ENCODE data around the gene HMGB4. TPM values are rescaled to one million over a fixed set of nuclear protein-coding genes. Genes with fewer than 3 reads are reported as not detected.

The HMGB4 gene
- total RNA-seq, 1 experiment from 2014 or later, result not detected

DNA sequence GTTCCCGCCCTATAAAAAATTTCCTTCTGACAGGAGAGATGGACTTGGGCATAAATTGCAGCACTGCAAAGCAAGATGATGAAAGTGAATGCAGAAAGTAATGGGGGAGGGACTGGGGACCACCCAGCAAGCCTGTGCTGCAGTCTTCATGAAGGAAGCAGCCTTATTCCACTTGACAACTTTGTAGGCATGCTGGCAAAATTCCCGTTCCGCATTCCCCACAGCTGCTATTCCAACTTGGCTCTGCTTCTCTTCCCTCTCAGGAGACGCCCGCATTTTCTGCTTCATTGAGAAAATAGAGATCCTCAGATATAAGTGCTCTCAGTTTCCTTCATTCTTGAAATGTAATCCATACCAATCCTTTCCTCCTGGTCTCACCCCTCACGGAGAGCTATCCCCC, 2.4 kb downstream of the HMGB4 start:
- H3K27me3 Mint-ChIP-seq (ENCODE audit: insufficient read depth, unreplicated experiment), result no peaks in the 10 kb centered on the region
- H3K36me3 Mint-ChIP-seq (ENCODE audit: insufficient read depth, unreplicated experiment), result no peaks in the 10 kb centered on the region
- POLR2A ChIA-PET, result no interaction called here
- DNase-seq (ENCODE audit: unreplicated experiment), result no peak
- H3K4me3 Mint-ChIP-seq (ENCODE audit: unreplicated experiment), result no peak overlapping the region
- peaks cover 26% of the 10 kb centered on the region for H3K9me3 Mint-ChIP-seq (ENCODE audit: unreplicated experiment)
- TF ChIP-seq, protein P1, sequence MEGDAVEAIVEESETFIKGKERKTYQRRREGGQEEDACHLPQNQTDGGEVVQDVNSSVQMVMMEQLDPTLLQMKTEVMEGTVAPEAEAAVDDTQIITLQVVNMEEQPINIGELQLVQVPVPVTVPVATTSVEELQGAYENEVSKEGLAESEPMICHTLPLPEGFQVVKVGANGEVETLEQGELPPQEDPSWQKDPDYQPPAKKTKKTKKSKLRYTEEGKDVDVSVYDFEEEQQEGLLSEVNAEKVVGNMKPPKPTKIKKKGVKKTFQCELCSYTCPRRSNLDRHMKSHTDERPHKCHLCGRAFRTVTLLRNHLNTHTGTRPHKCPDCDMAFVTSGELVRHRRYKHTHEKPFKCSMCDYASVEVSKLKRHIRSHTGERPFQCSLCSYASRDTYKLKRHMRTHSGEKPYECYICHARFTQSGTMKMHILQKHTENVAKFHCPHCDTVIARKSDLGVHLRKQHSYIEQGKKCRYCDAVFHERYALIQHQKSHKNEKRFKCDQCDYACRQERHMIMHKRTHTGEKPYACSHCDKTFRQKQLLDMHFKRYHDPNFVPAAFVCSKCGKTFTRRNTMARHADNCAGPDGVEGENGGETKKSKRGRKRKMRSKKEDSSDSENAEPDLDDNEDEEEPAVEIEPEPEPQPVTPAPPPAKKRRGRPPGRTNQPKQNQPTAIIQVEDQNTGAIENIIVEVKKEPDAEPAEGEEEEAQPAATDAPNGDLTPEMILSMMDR (IDR thresholded peaks at IDR 0.05; ENCODE audit: unreplicated experiment), result no peak
- H3K4me1 Mint-ChIP-seq (ENCODE audit: insufficient read depth, unreplicated experiment), result no peaks in the 10 kb centered on the region
- no peak overlapping the region for H3K27ac Mint-ChIP-seq (ENCODE audit: low read depth, unreplicated experiment)
- intact Hi-C loops (cut with micrococcal nuclease), result no loop called here
- CTCF ChIA-PET, result no interaction called here
- BruUV-seq (replicated peaks), result no TSS peak

DNA sequence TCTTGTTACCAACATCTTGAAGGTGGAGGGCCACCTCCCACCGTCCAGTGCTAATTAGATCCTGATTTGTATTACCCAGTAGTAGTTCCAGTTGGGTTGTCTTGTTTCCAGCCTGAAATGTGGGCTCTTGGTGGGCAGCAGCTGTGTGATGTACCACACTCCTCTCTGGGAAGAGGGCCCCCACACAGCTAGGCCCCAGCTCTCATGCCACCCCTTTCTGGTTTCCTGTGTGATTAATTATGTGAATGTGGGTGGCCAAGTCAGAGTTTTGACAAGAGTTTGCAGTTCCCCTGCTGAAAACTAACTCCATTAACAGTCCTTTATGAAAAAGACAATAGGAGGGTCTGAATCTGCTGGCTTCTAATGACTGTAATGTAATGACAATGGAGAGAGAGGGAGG, 3.8 kb downstream of the HMGB4 start:
- H3K27ac Mint-ChIP-seq (ENCODE audit: low read depth, unreplicated experiment), result no peak overlapping the region
- H3K36me3 Mint-ChIP-seq (ENCODE audit: insufficient read depth, unreplicated experiment), result no peaks in the 10 kb centered on the region
- intact Hi-C loops (cut with micrococcal nuclease), result no loop called here
- DNase-seq (ENCODE audit: unreplicated experiment), result no peak
- no peak overlapping the region for H3K4me3 Mint-ChIP-seq (ENCODE audit: unreplicated experiment)
- POLR2A ChIA-PET, result no interaction called here
- no TSS peak for BruUV-seq (replicated peaks)
- H3K4me1 Mint-ChIP-seq (ENCODE audit: insufficient read depth, unreplicated experiment), result no peaks in the 10 kb centered on the region
- H3K9me3 Mint-ChIP-seq (ENCODE audit: unreplicated experiment), result peaks cover 30% of the 10 kb centered on the region
- TF ChIP-seq, protein P1 (IDR thresholded peaks at IDR 0.05; ENCODE audit: unreplicated experiment), result no peak
- CTCF ChIA-PET, result no interaction called here
- no peaks in the 10 kb centered on the region for H3K27me3 Mint-ChIP-seq (ENCODE audit: insufficient read depth, unreplicated experiment)

DNA sequence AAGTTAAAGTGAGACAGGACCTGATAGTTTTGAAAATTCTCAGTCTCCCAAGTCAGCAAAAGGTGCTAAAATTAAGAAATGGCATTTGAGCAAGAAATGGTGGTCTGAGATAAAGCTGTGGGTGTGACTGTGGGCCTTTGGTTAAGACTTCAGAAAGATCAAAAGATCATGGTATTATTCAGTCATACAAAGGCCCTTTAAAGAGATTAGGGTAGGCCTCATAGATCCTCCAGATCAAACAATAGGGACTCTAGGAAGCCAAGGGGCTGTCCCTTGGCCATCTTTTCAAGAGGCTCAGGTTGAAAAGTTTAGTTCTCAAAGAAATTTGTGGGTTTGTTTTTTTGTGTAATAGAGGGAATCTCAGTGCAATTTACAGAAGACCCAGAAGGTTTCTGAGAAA, 8.4 kb downstream of the HMGB4 start:
- H3K27me3 Mint-ChIP-seq (ENCODE audit: insufficient read depth, unreplicated experiment), result no peaks in the 10 kb centered on the region
- no peak overlapping the region for H3K4me3 Mint-ChIP-seq (ENCODE audit: unreplicated experiment)
- H3K9me3 Mint-ChIP-seq (ENCODE audit: unreplicated experiment), result peaks cover 32% of the 10 kb centered on the region
- H3K4me1 Mint-ChIP-seq (ENCODE audit: insufficient read depth, unreplicated experiment), result no peaks in the 10 kb centered on the region
- TF ChIP-seq, protein P1 (IDR thresholded peaks at IDR 0.05; ENCODE audit: unreplicated experiment), result no peak
- H3K27ac Mint-ChIP-seq (ENCODE audit: low read depth, unreplicated experiment), result no peak overlapping the region
- H3K36me3 Mint-ChIP-seq (ENCODE audit: insufficient read depth, unreplicated experiment), result no peaks in the 10 kb centered on the region
- no peak for DNase-seq (ENCODE audit: unreplicated experiment)
- ChIA-PET POLR2A (no interaction called here), CTCF (interaction anchor here (0.7 kb wide), 1 partner anchor 738 kb away, joined by 6 read pairs; no protein-coding TSS in a partner anchor)
- no TSS peak for BruUV-seq (replicated peaks)
- intact Hi-C loops (cut with micrococcal nuclease), result no loop called here

DNA sequence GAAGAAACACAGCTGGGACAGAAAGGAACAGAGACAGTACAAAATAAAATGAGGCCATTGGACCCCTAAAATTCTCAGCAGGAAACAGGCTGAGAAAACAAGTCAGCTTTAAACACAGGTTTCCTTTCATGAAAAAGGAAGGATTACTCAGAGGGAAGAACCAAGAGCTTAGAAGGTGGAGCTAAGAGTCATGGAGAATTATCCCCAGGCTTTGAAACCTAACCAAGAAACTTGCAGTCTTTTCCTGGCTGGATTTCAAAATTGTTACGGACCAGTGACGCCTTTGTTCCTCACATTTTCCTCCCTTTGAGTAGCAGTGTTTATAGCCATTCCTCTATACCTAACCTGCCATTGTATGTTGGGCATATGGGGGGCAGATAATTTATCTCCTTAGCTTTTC, 8.8 kb downstream of the HMGB4 start:
- H3K9me3 Mint-ChIP-seq (ENCODE audit: unreplicated experiment), result peaks cover 28% of the 10 kb centered on the region

More for the DNA sequence above, 8.8 kb downstream of the HMGB4 start:
- H3K4me1 Mint-ChIP-seq (ENCODE audit: insufficient read depth, unreplicated experiment), result no peaks in the 10 kb centered on the region
- intact Hi-C loops (cut with micrococcal nuclease), result no loop called here
- no peaks in the 10 kb centered on the region for H3K27me3 Mint-ChIP-seq (ENCODE audit: insufficient read depth, unreplicated experiment)
- DNase-seq (ENCODE audit: unreplicated experiment), result no peak
- ChIA-PET POLR2A (no interaction called here), CTCF (interaction anchor here (0.7 kb wide), 1 partner anchor 738 kb away, joined by 6 read pairs; no protein-coding TSS in a partner anchor)
- H3K36me3 Mint-ChIP-seq (ENCODE audit: insufficient read depth, unreplicated experiment), result no peaks in the 10 kb centered on the region
- no peak overlapping the region for H3K27ac Mint-ChIP-seq (ENCODE audit: low read depth, unreplicated experiment)
- BruUV-seq (replicated peaks), result no TSS peak
- TF ChIP-seq, protein P1 (IDR thresholded peaks at IDR 0.05; ENCODE audit: unreplicated experiment), result no peak
- no peak overlapping the region for H3K4me3 Mint-ChIP-seq (ENCODE audit: unreplicated experiment)

Data from MCF 10A (cell line).